Stimulated activated CD8-positive, alpha-beta memory T cell treated with anti-CD3 and anti-CD28 coated beads, Interleukin-7, amount 100 ng/mL, for 1 hour (primary cell): ENCODE results near the gene ZIC4.

Experiments used
- DNase-seq, 2 donors: peaks; one replicate each; pipeline ENCODE4 v3.0.0-alpha.2; 2020; ENCODE audit warnings: low read depth in 2 of 2

The ZIC4 gene

GRCh38 chr3:147404800-147405230 lies 1.5 kb downstream of the ZIC4 start:
- DNase-seq = no peak

DNA sequence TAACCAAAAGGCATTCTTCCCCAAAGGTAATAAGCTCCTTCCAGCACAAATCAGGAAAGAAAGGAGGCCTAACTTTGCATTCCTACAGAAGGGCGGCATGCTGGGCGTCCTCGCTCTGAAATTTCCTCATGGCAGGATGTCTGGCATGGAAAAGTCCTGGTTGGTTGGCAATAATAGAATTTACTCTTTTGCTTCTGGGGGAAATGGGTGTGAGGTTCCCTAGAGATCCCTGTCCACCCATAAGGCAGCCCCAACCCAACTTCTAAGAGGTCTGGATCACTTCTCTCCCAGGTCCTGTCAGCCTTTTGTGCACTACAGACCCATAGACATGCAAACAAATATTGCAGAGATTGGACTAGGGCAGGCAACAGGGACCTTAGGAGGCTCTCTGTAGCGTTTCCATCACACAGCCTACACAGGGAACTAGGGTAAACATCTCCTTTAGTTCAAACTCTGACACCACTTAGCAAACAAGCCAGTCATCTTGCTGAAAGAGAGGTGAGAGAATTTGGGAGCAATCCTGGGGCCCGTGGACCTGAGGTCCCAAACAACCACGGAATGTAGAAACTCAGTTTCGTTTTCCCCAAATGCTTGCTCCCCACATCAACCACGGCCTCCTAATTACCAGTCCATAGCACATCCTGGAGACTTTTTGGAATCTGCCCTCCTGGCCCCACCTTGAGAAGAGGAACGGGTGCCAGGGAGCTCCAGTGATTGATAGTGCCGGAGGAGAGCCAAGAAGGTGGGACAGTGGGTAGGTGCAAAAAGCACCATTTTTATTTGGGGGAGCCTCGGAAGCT lies 2.1 kb downstream of the ZIC4 start:
- no peak for DNase-seq

- DNase-seq = no peak
These were observed 2.8 kb downstream of the ZIC4 start for GRCh38 chr3:147403511-147403910.

- DNase-seq = no peak
These were observed 4.2 kb downstream of the ZIC4 start for GRCh38 chr3:147402159-147402558.

DNA sequence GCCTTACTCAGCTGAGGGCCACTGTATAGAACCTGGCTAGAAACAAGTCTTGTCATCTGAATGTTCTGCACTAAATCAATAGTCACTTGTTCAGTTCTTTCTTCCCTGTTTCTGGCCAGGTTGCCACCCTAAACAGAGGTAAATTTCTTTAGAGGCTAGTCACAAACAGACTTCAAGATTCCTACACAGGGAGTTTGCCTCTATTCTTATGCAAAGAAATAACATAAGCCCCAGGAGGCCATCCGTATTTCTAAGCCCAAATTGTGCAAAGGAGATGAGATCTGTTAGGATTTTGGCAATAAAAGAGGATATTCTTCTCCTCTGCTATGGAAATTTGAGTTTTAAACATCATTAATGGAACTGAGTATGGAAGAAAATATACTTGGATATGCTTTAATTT lies 4.9 kb downstream of the ZIC4 start:
- no peak for DNase-seq

GRCh38 chr3:147400999-147401398 lies 5.3 kb downstream of the ZIC4 start:
- DNase-seq = no peak

DNA sequence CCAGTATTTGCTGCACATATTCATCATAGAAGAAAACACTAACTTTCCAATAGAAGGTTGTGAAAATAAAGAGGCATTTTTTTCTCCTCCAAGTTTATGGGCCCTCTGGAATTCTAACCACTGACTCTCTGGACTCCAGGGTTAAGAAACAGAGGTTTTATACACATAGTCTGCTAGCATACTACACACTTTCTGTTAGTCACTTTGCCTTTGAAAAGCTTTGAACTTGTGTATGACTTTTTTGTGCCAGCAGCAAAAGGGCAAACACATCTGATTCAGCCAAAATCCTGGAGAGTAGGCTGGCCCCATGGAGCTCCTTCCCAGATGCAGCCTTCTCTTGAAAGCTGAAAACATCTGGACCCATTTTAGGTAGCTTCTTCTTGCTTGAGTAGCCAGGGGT lies 6.2 kb downstream of the ZIC4 start:
- DNase-seq = no peak

GRCh38 chr3:147398813-147399534 lies 7.4 kb downstream of the ZIC4 start:
- no peak for DNase-seq

DNA sequence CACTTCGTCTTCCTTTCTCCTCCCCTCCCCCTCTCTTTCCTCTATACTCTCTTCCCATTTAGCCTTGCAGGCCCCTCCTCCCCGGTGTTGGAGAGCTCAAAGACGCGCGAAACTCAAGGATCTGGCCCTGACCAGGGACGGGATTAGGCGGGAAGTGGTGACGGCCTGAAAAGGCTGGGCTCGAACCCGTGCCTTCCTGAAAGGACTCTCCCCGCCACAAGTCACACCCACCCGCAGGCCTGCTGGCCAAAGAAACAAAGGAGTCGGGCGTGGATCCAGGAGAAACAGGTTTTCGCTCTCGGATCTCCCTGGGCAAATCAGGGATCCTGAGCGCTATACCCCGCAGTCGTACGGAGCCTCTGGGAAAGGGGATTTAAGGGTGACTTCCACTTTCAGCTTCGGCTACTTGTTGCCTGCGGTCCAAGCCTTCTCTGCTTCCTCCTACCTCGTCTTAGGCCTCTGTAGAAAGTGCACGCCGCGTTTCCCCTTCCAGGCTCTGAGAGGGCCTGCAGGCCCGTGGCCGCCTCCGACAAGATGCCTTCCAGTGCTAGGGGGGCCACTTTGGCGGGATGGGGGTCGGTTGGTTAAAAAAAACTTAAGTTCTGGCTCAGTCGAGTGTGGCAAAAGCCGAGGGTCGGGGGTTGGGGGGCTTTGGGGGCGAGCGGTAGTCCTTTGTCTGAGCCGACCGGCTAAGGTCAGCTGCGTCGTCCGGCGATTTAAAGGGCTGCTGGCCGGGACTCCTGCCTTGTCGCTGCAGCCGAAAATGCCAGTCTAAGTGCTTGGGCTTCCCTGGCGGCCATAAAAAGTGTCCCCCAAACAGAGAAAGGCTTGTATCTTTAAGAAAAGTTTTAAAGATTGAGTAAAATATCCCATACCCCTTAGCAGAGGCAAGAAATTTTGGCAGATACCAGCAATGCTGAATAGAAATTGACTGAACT lies 8.2 kb downstream of the ZIC4 start:
- DNase-seq = no peak

DNA sequence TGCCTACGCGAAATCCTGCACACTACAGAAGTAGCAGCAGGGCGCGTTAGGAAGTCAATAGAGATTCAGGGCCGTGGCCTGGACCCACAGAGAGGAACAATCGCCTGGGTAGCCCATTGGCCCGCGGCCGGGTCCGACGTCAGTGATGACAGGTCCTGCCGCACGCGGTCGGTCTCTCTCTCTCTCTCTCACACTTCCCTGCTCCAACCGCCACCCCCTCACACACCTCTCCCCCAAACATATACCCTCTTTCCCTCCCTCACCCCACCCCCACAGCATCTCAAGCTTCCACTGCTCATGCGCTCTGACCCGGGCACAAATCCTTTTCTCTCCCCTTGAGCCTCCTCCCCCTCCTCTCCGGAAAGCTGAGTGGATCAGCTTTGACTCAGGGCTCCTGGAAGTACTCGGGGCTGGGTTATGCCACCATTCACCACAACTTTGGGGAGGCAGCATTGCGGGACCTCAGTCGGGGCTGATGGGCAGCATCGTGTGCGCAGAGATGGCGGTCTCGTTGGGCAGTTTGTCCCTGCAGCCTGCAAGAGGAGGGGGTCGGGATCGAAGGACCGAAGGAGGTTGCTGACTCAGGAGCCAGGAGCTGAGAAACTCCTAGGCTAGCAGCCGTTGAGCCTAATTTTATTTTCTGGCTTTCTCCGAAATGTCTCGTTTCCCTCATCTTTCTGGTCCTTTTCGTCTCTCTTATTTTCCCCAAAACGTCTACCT lies 9.0 kb downstream of the ZIC4 start:
- no peak for DNase-seq

DNA sequence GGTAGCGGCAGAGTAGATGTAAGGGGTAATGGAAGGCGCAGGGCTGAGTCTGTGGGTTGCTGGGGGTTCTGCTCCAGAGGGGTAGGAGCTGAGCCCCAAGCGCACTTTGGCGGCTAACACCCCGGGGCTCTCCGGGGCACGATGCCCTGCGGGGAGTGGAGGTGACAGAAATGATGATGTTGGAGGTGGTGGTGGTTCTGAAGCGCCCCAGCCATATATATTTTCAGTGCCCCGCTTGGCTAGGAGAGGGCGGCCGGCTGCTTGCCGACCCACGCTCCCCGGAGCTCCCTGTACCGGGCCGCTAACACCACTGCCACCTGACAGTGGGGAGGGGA lies 9.7 kb downstream of the ZIC4 start:
- DNase-seq = no peak

DNA sequence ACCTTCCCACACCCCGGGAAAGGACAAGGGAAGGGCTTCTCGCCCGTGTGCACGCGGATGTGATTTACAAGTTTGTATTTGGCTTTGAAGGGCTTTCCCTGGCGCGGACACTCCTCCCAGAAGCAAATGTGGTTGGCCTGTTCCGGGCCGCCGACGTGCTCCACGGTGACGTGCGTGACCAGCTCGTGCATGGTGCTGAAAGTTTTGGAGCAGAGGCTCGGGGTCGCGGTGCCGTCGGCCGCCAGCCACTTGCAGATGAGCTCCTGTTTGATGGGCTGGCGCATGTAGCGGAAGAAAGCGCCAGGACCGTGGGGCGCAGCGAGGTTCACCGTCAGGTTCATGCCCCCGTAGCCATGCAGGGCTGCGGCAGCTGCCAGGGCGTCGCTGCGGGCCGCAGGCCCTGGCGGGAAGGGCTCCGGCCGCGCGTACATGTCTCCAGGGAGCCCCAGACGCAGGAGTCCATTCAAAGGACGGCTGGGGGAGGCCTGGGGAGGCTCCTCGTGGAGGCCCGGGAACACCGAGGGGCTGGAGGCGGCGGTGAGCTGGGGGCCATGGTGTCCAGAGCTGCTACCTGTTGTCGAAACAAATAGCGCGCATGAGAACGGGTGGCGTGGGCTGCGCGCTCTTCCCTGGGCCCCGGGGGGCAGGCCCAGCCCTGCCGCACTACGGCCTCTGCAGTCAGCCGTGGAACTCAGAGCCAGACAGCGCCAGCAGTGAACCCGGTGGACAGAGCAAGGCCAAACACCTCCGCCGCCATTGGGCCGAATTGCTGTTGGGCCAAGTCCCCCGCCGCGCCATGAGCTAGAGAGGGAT lies 10.2 kb downstream of the ZIC4 start:
- no peak for DNase-seq

DNA sequence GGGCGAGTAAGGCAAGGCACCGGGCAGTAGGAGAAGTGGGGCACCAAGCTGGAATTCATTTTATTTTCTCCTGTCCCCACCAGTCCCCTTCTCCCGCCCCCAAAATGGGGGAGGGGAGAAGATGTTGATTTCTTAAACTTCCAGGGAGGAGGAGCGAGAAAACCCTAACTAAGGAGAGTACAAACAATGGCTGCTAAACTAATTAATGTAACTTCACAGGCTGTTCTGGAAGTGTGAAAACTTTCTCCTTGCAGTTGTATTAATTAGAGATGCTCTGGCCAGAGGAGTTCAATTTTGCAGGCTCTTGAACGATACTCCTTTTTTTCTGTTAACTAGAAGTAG lies 11.5 kb downstream of the ZIC4 start:
- no peak for DNase-seq

GRCh38 chr3:147393943-147394883 lies 12.1 kb downstream of the ZIC4 start:
- no peak for DNase-seq

DNA sequence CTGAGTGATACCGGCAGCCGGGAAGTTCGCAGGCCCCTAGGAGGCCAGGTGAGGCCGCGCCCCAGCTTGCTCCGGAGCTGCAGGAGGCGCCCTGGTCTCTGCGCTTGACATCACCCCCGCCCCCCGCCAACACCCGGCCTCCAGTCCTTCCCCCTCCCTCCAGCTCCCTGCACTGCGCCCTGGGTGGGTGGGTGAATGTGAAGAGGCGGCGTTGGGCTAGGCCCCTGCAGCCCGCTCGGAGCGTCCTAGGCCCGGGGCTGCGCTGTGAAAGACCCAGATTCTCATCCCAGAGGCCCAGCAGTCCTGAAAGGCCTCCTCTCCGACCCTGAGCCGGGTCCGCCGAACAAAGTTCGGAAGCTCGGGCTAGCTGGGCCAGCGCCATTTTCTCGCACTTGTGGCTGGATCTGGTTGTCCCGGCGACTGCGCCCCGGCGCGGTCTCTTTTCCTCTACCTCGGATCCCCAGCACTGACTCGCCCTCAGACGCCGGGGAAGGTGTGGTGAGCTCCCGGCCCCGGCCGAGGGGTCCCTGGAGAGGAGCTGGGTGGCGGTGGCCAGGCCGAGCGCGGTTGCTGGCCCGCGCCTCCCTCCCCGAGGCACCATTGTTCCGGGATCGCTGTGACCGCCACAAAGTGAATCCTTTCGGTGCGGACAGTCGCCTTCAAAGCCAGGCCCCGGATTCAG lies 12.9 kb downstream of the ZIC4 start:
- no peak for DNase-seq

DNA sequence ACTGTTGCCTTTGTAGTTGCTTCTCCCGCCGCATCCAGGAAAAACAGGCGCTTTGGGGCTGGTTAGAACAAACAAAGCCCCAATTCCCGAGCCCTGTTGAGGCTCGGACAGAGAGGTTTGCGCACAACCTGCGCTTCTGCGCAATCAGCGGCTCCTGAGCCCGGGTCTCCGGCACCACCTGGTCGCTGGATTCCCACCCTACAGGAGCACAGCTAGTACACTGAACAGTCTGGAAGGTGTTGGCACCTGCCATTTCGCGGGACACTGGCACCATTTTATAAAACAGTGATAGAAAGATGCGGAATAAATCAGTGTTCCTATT lies 13.8 kb downstream of the ZIC4 start:
- no peak for DNase-seq

- no peak for DNase-seq
These were observed 14.3 kb downstream of the ZIC4 start for GRCh38 chr3:147391781-147392624.
